Gastrocnemius medialis (tissue), 4 donors: Measurements from ENCODE around the gene FAHD2A. TPM values are rescaled to one million over a fixed set of nuclear protein-coding genes. Genes with fewer than 3 reads are reported as not detected.

Experiments used
- ATAC-seq, 2 donors: fragments of 150-250 bp; one replicate each; pipeline ENCODE4 v1.9.1; 2016
- DNase-seq, 2 donors: peaks; one replicate each; pipeline ENCODE4 v3.0.0-alpha.2; 2019
- H3K27ac ChIP-seq, 4 donors: fragments of 200-600 bp; sonication (generic); 1 replicate in 1 of 4; 2 replicates in 3 of 4; pipeline ENCODE4 v1.5.1; 2016 to 2018; ENCODE audit warnings: mild to moderate bottlenecking in 2 of 4, moderate library complexity in 1 of 4
- H3K27me3 ChIP-seq, 3 donors: fragments of 200-600 bp; sonication (generic) in 2 of 3; 1 replicate in 1 of 3; 2 replicates in 2 of 3; pipeline versions ENCODE4 v1.5.1 to v1.6.0; 2016 to 2019; ENCODE audit warnings: mild to moderate bottlenecking in 1 of 3, moderate library complexity in 1 of 3
- H3K36me3 ChIP-seq, 2 donors: fragments of 200-600 bp; sonication (generic) in 1 of 2; one replicate each; pipeline ENCODE4 v1.5.1; 2017 to 2018
- H3K4me1 ChIP-seq, 2 donors: fragments of 200-600 bp; sonication (generic) in 1 of 2; one replicate each; pipeline ENCODE4 v1.5.1; 2016 to 2017; ENCODE audit warnings: mild to moderate bottlenecking in 2 of 2
- H3K4me3 ChIP-seq, 4 donors: fragments of 200-600 bp; sonication (generic) in 3 of 4; 1 replicate in 1 of 4; 2 replicates in 3 of 4; pipeline ENCODE4 v1.5.1; 2016 to 2019; ENCODE audit warnings: mild to moderate bottlenecking in 2 of 4
- H3K9me3 ChIP-seq, 3 donors: fragments of 200-600 bp; sonication (generic) in 2 of 3; 1 replicate in 1 of 3; 2 replicates in 2 of 3; pipeline ENCODE4 v1.5.1; 2016 to 2019
- CTCF ChIP-seq, 5 experiments: fragments of 450-650 bp in 3 of 5; fragments of 200-600 bp in 2 of 5; sonication (generic) in 2 of 5; IDR thresholded peaks in 4 of 5; conservative IDR thresholded peaks in 1 of 5; 1 replicate in 4 of 5; 2 replicates in 1 of 5; pipeline ENCODE4 v1.5.1; 2016 to 2019; ENCODE audit warnings: antibody characterized with exemption in 5 of 5, mild to moderate bottlenecking in 3 of 5, moderate library complexity in 3 of 5
- POLR2A ChIP-seq, 2 donors: fragments of 450-650 bp; IDR thresholded peaks; one replicate each; pipeline ENCODE4 v1.6.1; 2017; ENCODE audit warnings: antibody characterized with exemption in 2 of 2, mild to moderate bottlenecking in 2 of 2, moderate library complexity in 2 of 2
- in situ Hi-C, 4 donors: fragments of 200-750 bp; cut with MboI; loops; one replicate each; pipeline versions ENCODE4 v1.15.0 to v1.8.0; 2017; ENCODE audit warnings: low sequenced_read_pairs in 4 of 4
- intact Hi-C: fragments of 100-400 bp; cut with DNase I; formaldehyde crosslinking; loops from one replicate; pipeline ENCODE4 v1.15.1; 2023; ENCODE audit warnings: low total_unique reads
- total RNA-seq, 4 donors: library from RNA; depleted of rRNA; stranded (reverse); fragments of >200 nt; gene quantifications; one replicate each; pipeline versions ENCODE4 v1.1.0 to v1.2.3, GENCODE V29; 2016

Gene FAHD2A
- total RNA-seq, 4 donors from 2014 or later = 18.4 to 28.3 (median 27.0) TPM

GRCh38 chr2:95372216-95372829 lies 30.2 kb upstream of the FAHD2A start:
- peak in 1 of 2 donors; percentile 1 for DNase-seq
- H3K27ac ChIP-seq = no peak overlapping the region
- H3K4me1 ChIP-seq = no peaks in the 10 kb centered on the region
- no peaks in the 10 kb centered on the region for H3K27me3 ChIP-seq
- H3K36me3 ChIP-seq = no peaks in the 10 kb centered on the region
- no peak overlapping the region for H3K4me3 ChIP-seq
- in situ Hi-C loops (no loop called here), intact Hi-C loops (no loop called here)
- ATAC-seq = no peak
- no peaks in the 10 kb centered on the region for H3K9me3 ChIP-seq
- TF ChIP-seq POLR2A (IDR thresholded peaks at IDR 0.05) (no peak), CTCF (IDR thresholded peaks at IDR 0.05 in 4 of 5, conservative IDR thresholded peaks at IDR 0.05 in 1 of 5) (no peak)

- ATAC-seq (no peak), DNase-seq (no peak)
- no peak overlapping the region for H3K4me3 ChIP-seq
- in situ Hi-C loops = no loop called here
- H3K27ac ChIP-seq = no peak overlapping the region
- intact Hi-C loops = no loop called here
- no peaks in the 10 kb centered on the region for H3K9me3 ChIP-seq
- H3K27me3 ChIP-seq = no peaks in the 10 kb centered on the region
- TF ChIP-seq POLR2A (IDR thresholded peaks at IDR 0.05) (no peak), CTCF (IDR thresholded peaks at IDR 0.05 in 4 of 5, conservative IDR thresholded peaks at IDR 0.05 in 1 of 5) (no peak)
- no peaks in the 10 kb centered on the region for H3K4me1 ChIP-seq
- no peaks in the 10 kb centered on the region for H3K36me3 ChIP-seq
Observed at GRCh38 chr2:95372845-95373244, 29.7 kb upstream of the FAHD2A start.

GRCh38 chr2:95374029-95374428 lies 28.5 kb upstream of the FAHD2A start:
- ATAC-seq (no peak), DNase-seq (no peak)
- Histone ChIP-seq H3K4me1 (no peaks in the 10 kb centered on the region), H3K4me3 (no peak overlapping the region), H3K9me3 (no peaks in the 10 kb centered on the region), H3K36me3 (no peaks in the 10 kb centered on the region), H3K27me3 (no peaks in the 10 kb centered on the region), H3K27ac (no peak overlapping the region)
- in situ Hi-C loops = no loop called here
- intact Hi-C loops = no loop called here
- TF ChIP-seq CTCF (IDR thresholded peaks at IDR 0.05 in 4 of 5, conservative IDR thresholded peaks at IDR 0.05 in 1 of 5) (no peak), POLR2A (IDR thresholded peaks at IDR 0.05) (no peak)

GRCh38 chr2:95374451-95374920 lies 28.0 kb upstream of the FAHD2A start:
- in situ Hi-C loops = no loop called here
- H3K4me1 ChIP-seq = no peaks in the 10 kb centered on the region
- ATAC-seq (no peak), DNase-seq (no peak)
- H3K9me3 ChIP-seq = no peaks in the 10 kb centered on the region
- TF ChIP-seq POLR2A (IDR thresholded peaks at IDR 0.05) (no peak), CTCF (IDR thresholded peaks at IDR 0.05 in 4 of 5, conservative IDR thresholded peaks at IDR 0.05 in 1 of 5) (no peak)
- no peak overlapping the region for H3K27ac ChIP-seq
- H3K27me3 ChIP-seq = no peaks in the 10 kb centered on the region
- H3K36me3 ChIP-seq = no peaks in the 10 kb centered on the region
- intact Hi-C loops = no loop called here
- H3K4me3 ChIP-seq = no peak overlapping the region
